Amniotic stem cell (primary cell): ENCODE measurements around the gene PLCD1.
"Not testable (repeated sequence)": the region's sequence is repeated elsewhere in the genome, so short reads cannot be mapped to it uniquely, and the experiment has no call there.

Source experiments
- DNase-seq: peaks from one replicate; lab custom pipeline; 2025; lab: John Stamatoyannopoulos, UW

The PLCD1 gene

DNA sequence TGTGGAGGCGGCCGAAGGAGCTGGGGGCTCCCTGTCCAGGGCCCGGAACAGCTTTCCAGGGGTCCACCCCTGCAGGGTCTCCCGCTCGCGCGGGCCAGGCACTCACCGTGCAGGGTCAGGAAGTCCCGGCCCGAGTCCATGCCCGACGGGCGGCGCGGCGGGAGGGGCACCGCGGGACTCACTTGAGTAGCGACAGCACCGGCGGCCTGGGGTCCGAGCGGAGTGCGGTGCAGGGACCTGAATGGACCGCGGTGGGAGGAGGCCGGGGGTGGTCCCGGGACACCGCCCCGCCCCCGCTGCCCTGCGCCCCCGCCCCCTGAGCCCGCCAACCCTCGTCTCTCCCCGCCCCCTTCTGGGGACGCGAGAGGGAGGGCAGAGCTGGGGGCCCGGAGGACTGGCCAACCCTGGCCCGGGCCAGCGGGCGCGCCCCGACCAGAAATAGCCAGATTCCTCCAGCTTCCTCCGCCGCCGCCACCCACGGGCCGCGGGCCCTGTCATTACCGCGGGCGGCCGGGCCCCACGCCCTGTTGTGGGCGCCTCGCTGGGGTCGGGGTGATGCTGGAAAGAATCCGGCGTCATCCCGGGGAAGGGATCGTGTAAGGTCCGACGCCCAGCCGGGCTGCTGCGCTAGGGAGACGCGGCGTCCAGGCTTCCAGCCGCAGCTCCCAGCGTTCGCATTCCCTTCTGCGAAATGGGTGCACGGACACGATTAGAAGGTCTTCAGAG, at the start of gene PLCD1:
TSS of gene PLCD1 (minus strand) at position 243 of the 726 bp plus-strand sequence. CDS start at position 140, 103 bp downstream.
- DNase-seq, result no peak

DNA sequence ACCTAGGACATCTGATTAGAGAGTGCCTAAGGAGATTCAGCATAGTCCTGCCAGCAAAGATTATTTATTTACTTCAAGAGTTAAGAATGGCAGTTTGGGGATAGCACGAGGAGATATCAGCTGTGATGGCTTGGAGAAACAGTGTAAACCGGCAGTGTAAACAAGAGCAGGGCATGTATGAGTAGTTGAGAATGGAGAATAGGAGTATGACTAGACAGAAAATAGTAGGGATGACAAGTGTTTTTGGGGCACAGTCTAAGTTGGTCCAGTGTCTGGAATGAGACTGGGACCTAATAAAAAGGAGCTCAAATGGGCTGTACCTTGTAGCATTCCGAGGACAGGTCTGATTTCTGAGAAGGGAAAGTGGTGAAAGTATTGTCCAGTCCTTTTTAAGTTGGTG, 47.6 kb upstream of the PLCD1 start:
- DNase-seq, result not testable (repeated sequence)

DNA sequence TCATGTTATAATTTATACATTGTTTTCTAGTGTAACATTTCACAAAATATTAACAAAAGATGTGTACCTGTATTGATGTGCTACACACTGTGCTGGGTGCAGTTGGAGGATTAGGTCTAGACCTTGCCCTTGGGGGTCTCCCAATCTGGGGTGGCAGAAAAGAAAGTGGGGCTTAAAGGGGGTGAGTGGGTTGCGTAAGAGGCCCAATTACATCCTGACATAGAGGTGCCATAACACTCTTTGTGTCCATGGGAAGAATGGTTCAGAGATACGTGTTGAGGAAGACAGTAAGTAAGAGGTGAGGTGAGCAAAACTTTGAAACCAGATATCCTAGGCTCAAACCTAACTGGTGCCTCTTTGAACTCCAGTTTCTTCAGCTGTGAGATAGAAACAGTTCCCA, 40.6 kb upstream of the PLCD1 start:
- DNase-seq, result no peak

DNA sequence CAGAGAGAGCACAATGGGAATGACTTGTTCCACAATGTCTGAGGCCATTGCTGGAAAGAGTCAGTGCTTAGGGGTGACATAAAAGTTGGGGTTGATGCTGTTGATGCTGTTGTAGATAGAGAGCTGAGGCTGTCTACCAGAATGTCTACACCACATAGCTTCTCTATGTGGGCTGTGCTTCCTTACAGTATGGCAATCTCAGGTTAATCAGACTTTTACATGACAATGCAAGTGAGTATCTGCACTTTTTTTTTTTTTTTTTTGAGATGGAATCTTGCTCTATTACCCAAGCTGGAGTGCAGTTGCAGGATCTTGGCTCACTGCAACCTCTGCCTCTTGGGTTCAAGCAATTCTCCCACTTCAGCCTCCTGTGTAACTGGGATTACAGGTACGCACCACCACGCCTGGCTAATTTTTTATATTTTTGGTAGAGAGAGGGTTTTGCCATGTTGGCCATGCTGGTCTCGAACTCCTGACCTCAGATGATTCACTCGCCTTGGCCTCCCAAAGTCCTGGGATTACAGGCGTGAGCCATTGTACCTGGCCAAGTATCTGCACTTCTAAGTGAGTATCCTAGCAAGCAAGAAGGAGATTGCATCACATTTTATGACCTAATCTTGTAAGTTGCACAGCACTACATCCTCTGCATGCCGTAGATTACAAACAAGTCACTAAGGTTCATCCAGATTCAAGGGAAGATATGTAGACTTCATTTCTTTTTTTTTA, 38.2 kb upstream of the PLCD1 start:
- DNase-seq, result no peak

DNA sequence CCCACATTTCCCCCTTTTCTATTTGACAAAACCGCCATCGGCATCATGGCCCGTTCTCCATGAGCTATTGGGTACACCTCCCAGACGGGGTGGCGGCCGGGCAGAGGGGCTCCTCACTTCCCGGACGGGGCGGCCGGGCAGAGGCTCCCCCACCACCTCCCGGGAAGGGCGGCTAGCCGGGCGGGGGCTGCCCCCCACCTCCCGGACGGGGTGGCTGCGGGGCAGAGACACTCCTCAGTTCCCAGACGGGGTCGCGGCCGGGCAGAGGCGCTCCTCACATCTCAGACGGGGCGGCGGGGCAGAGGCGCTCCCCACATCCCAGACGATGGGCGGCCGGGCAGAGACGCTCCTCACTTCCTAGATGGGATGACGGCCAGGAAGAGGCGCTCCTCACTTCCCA, 35.0 kb upstream of the PLCD1 start:
- not testable (repeated sequence) for DNase-seq

DNA sequence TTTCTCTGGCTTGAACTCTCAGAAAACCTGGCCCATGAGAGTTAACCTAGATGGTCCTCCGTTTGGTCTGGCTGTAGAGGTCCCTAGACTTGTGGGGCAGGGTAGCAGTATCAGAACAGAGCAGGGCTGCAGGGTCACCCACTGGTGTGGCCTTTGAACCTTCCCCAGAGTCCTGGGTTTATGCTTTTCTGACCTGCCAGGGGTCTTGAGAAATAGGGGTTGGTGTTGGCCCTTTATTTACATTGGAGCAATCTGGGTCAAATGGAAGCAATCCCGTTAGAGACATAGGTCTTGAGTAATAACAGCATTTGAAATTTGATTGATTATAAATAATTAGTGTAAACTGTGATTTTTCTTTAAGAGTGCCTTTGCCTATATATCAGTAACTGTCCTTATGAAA, 33.4 kb upstream of the PLCD1 start:
- DNase-seq, result no peak

DNA sequence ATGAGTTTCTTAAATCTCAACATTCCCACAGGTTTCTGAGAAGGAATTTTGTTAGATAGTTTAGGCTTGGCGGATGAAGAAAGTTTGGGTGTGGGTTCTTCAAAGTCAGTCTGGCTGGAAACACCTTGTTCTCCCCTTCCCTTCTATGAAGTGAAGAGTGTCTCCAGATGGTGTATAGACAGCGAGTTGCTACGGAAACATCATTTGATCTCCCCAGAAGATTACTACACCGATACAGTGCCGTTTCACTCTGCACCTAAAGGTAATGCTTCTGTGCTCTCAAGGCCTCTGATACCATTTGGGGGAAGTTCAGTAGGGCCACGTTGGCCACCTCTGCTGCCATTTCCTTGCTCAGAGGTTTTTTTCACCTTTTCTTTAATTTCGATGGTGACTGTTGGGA, 30.1 kb upstream of the PLCD1 start:
- no peak for DNase-seq

DNA sequence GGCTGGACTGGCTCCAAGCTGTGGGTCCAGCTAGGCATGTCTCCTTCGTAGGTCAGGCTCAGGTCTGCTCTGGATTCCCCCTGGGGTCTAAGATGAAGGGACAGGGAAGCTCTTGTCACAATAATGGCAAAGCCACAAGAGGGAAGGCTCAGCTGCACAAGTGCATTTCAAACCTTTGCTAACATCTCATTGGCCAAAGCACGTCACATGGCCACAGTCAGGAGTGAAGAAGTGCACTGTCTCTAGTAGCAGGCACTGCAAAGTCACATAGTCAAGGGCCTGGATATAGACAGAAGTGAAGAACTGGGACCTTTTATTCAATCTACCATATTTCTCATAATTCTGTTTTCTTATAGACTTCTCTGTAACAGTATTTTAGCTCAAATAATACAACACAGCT, 29.7 kb upstream of the PLCD1 start:
- DNase-seq, result no peak

DNA sequence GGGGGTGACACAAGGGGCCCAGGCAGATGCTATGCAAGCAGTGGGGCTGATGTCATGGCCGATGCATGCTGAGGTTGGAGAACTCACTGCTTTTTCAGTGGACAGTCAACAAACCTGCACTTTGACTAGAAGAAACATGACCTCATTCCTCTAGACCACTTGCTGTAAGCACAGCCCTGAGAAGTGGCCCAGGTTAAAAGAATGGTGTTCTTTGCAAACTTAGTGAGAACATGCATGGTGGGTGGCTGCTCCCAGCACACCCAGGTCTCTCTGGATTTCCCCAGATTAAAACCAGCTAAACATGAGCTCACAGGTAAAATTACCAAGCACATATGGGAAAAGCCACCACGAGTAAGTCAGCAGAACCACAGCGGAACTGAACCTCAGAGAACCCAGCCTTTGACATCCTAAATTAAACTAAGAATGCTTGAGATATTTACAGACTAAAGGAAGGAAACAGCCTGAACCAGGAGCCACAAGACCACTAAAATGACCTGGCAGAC, 25.1 kb upstream of the PLCD1 start:
- DNase-seq, result no peak

DNA sequence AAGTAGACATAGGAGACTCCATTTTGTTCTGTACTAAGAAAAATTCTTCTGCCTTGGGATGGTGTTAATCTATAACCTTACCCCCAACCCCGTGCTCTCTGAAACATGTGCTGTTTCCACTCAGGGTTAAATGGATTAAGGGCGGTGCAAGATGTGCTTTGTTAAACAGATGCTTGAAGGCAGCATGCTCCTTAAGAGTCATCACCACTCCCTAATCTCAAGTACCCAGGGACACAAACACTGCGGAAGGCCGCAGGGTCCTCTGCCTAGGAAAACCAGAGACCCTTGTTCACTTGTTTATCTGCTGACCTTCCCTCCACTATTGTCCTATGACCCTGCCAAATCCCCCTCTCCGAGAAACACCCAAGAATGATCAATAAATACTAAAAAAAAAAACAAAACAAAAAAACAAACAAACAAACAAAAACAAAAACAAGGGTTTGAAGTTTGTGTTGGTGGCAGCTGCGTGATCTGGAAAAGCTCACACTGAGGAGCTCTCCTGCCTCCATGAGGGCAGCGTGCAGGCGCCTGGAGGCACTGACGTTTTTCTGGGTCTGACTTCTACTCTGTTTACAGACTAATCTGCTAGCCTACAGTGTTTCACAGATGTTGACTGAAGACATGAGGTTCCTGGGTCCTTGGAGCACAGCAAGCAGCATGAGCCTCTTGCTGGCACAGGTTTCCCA, 24.5 kb upstream of the PLCD1 start:
- DNase-seq, result not testable (repeated sequence)

DNA sequence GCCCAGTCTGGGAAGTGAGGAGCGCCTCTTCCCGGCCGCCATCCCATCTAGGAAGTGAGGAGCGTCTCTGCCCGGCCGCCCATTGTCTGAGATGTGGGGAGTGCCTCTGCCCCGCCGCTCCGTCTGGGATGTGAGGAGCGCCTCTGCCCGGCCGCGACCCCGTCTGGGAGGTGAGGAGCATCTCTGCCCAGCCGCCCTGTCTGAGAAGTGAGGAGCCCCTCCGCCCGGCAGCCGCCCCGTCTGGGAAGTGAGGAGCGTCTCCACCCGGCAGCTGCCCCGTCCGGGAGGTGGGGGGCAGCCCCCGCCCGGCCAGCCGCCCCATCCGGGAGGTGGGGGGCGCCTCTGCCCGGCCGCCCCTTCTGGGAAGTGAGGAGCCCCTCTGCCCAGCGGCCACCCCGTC, 23.8 kb upstream of the PLCD1 start:
- DNase-seq, result not testable (repeated sequence)

DNA sequence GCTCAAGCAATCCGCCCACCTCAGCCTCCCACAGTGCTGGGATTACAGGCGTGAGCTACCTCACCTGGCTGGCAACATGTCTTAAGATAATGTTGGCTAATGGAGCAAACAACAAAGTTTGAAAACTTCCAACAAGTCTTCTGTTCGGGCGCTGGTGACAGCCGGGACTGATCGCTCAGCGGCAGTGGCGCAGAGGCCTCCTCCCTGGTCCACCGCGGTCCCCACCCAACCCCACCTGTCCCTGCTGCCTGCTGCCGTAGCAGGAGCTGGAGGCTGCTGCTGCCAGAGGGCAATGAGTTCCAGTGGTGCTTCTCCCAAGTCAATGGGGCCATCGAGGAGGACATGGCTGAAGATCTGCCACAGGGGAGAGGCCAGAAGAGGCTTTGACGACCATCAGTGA, 21.7 kb upstream of the PLCD1 start:
- DNase-seq, result no peak

DNA sequence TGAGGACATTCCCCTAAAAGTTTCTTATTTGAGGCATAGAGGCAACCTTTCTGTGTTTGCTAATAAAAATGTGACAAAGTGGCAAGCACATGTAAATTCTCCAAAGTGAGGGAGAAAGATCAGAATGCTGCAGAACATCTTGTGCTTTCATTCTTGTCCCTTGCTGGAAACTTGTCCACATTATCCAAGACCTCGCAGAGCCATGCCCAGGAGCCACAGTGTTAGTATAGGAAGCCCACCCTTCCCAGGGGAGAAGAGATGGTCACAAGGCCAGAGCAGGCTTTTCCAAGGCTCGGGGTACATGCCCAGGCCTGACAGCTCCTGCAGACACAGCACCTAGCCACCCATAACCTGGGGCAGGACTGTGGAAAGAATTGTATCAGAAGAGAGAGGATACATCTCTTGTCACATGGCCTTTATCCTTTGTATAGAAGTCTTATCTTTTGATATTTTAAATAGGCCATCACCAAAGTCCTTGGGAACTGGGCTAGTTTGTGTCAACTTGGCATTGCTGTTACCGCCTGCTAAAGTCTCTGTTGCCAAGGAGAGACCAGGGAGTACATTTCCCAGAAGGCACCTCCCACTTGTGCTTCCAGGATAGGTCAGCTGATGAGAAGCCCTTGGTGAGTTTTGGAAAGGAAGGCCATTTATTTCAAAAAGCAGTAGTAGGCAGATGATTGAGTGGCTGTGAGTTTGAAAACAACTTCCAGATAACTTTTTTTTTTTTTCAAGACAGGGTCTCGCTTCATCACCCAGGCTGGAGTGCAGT, 20.1 kb upstream of the PLCD1 start:
- no peak for DNase-seq

DNA sequence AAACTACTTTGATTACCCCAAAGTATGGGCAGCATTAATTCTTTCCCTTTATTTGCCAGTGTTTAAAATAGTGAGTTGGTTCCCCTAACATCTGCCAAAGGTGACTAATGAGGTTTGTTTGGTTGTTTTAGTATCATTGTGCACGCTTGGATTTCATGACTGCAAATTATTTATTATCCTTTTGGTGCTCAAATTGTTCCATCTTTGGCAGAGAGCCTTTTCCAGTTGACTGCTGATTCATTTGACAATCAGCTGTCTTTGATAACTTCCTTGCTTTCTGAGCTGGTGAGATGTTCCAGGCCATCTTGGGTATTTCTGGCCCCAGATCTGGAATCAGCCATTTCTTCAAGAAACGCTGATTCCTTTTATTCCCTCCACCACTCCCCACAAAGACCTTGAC, 18.5 kb upstream of the PLCD1 start:
- no peak for DNase-seq

DNA sequence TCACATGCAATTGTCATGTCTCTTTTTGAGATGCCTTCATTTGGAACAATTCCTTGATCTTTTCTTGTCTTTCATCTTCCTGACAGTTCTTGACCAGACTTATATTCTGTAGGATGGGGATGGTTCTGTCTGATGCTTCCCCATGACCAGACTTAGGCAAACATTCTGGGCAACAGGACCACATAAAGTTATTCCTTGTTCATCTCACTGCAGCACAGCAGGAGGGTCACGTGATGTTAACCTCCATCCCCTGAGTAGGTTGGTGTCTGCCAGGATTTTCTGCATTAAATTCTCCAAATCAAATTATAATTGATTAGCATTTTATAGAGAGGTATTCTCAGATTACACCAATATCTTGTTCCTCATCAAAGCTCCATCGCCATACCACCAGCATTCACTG, 17.4 kb upstream of the PLCD1 start:
- no peak for DNase-seq

DNA sequence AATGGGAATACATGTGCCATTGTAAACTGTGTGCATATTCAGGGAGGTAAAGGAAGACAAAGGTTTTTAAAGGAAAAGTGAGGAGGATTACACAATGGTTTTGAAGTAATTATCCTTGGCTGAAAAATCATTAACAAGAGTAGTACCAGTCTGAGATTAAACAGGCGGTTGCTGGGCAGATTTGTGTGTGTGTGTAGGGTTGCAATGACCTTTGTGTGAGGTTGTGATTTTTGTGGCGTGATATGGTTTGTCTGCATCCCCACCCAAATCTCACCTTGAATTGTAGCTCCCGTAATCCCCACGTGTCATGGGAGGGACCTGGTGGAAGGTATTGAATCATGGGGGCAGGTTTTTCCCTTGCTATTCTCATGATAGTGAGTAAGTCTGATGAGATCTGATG, 16.6 kb upstream of the PLCD1 start:
- no peak for DNase-seq

DNA sequence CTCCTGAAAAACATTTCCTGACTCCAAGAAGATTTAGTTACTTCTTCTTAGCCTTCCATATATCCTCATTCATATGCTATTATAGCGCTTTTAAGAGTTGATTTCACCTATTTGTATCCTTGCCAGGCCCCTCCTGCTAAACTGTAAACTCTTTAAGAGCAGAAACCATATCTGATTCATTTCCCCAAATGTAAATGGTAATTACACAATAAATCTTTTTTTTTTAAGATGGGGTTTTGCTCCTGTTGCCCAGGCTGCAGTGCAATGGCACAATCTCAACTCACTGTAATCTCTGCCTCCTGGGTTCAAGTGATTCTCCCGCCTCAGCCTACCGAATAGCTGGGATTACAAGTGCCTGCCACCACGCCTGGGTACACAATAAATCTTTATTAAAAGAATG, 14.0 kb upstream of the PLCD1 start:
- DNase-seq, result no peak

DNA sequence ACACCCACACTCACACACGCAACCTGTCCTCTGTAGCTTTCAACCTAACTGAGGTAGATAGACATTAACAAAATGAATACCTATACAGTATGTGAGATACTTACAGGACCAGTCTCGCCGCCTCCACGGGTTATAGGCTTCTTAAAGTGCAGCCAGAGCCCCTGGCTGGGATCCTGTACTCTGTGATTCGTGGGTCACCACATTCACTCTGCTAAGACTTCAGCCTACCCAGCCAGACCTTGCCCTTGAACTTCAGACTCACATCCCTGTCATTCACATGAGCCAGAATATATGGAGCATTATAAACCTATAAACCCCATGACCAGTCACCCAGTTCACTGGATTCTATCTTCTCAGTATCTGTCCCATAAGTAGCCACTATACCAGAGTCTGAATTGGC, 11.0 kb upstream of the PLCD1 start:
- DNase-seq, result no peak

DNA sequence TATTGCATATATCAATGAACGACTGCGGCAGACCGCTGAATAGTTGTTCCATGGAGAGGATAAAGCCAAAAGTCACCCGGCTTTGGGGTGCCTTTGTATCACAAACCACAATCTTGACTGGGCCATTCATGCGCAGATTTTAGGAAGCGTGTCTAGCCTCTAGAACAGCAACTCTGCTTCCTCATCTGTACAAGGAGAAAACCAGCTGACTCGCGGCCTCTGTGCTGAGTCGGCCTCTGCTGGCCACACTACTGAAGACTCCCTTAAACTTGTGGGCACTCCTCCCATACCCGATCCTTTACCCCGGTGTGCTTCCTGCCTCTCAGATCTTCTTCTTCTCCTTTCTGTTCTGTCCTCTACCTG, 10.4 kb upstream of the PLCD1 start:
- DNase-seq, result no peak

DNA sequence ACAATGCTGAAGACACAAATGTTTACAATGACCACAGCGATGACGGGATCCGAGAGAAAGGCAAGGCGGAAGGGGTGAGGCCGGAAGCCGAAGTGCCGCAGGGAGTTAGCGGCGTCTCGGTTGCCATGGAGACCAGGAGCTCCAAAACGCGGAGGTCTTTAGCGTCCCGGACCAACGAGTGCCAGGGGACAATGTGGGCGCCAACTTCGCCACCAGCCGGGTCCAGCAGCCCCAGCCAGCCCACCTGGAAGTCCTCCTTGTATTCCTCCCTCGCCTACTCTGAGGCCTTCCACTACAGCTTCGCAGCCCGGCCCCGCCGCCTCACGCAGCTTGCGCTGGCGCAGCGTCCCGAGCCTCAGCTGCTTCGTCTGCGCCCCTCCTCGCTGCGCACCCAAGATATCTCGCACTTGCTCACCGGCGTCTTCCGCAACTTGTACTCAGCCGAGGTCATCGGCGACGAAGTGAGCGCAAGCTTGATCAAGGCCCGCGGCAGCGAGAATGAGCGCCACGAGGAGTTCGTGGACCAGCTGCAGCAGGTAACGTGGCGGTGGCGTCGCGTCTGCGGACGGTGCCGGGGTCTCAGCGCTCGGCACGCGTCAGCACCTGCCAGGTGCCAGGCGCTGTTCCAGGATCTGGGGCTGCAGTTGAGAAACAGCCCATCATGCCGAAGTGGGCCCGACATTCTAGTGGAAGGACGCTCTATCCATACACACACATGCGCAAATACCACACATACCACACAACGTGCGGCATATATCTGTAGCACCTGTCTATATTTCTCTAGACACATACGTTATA, 9.9 kb upstream of the PLCD1 start, which contains the start of gene DLEC1:
TSS of gene DLEC1 (plus strand) at position 108 of the 798 bp plus-strand sequence. CDS start at position 126, 18 bp downstream.
- no peak for DNase-seq

DNA sequence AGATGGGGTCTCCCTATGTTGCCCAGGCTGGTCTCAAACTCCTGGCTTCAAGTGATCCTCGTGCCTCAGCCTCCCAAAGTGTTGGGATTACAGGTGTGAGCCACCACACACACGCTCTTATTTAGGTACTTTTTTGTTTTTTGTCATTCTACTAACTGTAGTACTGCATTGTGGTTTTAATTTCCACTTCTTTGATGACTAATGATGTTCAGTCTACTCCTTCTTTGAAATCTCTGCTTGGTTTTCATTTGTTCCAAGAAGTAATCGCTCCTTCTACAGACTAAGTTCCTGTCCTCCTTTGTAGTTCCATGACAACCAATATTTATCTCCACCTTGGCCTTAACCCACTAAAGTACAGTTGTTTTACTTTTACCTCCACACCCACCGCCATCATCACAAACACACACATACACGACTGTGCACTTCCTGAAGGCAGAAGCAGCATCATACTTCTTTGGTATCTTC, 9.0 kb upstream of the PLCD1 start:
- no peak for DNase-seq
